Fibroblast of skin of left quadriceps (primary cell): ENCODE data around the gene EDAR.

Experiments used
- DNase-seq, 2 experiments: peaks; one replicate each; pipeline ENCODE4 v3.0.0-alpha.2; 2013; ENCODE audit warnings: low read depth in 2 of 2

The EDAR gene

GRCh38 chr2:108908713-108909070 lies 80.3 kb downstream of the EDAR start:
- DNase-seq = no peak

GRCh38 chr2:108907822-108908712 lies 81.0 kb downstream of the EDAR start:
- no peak for DNase-seq

GRCh38 chr2:108906403-108907077 lies 82.5 kb downstream of the EDAR start:
- DNase-seq = no peak

GRCh38 chr2:108905906-108906305 lies 83.1 kb downstream of the EDAR start:
- no peak for DNase-seq

- no peak for DNase-seq
These were observed 83.8 kb downstream of the EDAR start for GRCh38 chr2:108905176-108905575.

- DNase-seq = no peak
These were observed 84.3 kb downstream of the EDAR start for GRCh38 chr2:108904680-108905079.

GRCh38 chr2:108898315-108899082 lies 90.5 kb downstream of the EDAR start:
- no peak for DNase-seq

- DNase-seq = no peak
These were observed 92.3 kb downstream of the EDAR start for GRCh38 chr2:108896741-108897140.

GRCh38 chr2:108895188-108895587 lies 93.8 kb downstream of the EDAR start:
- DNase-seq = no peak

GRCh38 chr2:108894766-108895165 lies 94.3 kb downstream of the EDAR start:
- no peak for DNase-seq

- no peak for DNase-seq
These were observed 95.7 kb downstream of the EDAR start for GRCh38 chr2:108893277-108893676.

- no peak for DNase-seq
These were observed 99.1 kb downstream of the EDAR start for GRCh38 chr2:108889907-108890306.

- no peak for DNase-seq
These were observed 104.4 kb downstream of the EDAR start for GRCh38 chr2:108884619-108885018.

GRCh38 chr2:108878276-108878675 lies 110.7 kb downstream of the EDAR start:
- DNase-seq = no peak

GRCh38 chr2:108877506-108877905 lies 111.5 kb downstream of the EDAR start:
- no peak for DNase-seq

GRCh38 chr2:108870069-108870644 lies 118.9 kb downstream of the EDAR start:
- DNase-seq = no peak

GRCh38 chr2:108869542-108869941 lies 119.5 kb downstream of the EDAR start:
- no peak for DNase-seq

- DNase-seq = no peak
These were observed 120.1 kb downstream of the EDAR start for GRCh38 chr2:108868911-108869310.

GRCh38 chr2:108866041-108866440 lies 123.0 kb downstream of the EDAR start:
- DNase-seq = no peak

GRCh38 chr2:108858894-108859293 lies 130.1 kb downstream of the EDAR start:
- DNase-seq = no peak

GRCh38 chr2:108855194-108855593 lies 133.8 kb downstream of the EDAR start:
- no peak for DNase-seq

GRCh38 chr2:108854484-108854883 lies 134.5 kb downstream of the EDAR start:
- DNase-seq = no peak
